ENCODE measurements around the gene DENND2D. TPM values are rescaled to one million over a fixed set of nuclear protein-coding genes. Genes with fewer than 3 reads are reported as not detected.

The DENND2D gene
- total RNA-seq, 8 experiments from 2014 or later = 0.36 to 23.4 (median 1.4) TPM

DNA sequence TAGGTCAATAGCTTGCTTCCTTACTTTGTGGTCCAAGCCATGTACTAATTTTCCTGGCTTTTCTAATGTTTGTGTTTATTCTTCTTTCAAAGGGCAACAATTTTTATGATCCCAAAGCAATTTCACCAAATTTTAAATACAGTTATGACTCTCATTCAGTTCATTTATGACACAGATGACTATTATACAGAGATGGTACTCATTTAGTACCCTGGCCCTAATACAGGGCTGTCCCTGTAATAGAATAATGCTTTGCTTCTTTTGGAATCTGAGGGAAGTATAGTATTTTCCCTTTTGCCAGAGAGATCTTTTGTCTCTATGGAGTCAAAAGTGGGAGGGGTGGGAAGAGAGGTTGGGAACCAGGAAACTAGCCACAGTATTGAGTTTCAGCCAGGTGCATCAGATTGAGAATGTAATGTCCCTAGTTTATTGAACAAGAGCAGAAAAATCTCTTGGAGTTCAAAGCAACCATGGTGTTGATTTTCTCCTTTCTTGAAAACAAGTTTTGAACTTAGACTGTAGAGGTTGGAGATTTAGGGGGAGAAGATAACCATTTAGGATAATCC lies 20.4 kb downstream of the DENND2D start:
- Histone ChIP-seq H3K4me1 (replicated peaks in 1 of 2) (no peaks in the 10 kb centered on the region), H3K4me3 (no peak overlapping the region), H3K27ac (no peak overlapping the region)
- ATAC-seq (replicated peaks in 6 of 8) = no peak
- in situ Hi-C loops (cut with MboI; ENCODE audit: low pct_unique_long_range_greater_than_20kb in 2 of 9, low sequenced_read_pairs in 9 of 9, unreplicated experiment in 9 of 9) = no loop called here

DNA sequence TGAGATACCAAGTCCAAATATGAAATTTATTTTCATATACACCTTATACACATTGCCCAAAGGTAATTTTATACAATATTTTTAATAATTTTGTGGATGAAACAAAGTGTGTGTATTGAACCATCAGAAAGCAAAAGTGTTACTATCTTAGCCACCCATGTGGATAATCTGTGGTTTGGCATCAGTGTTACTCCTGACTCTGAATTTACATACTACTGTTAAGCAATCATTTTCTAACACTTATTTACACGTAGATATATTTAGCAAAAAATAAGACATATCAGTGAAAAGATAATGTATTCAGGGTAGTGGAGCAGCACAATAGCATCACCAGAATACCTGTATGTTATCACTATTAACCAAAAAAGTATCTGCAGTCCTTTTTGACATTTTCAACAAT lies 23.8 kb downstream of the DENND2D start:
- Histone ChIP-seq H3K27ac (no peak overlapping the region), H3K4me3 (no peak overlapping the region), H3K4me1 (replicated peaks in 1 of 2) (no peaks in the 10 kb centered on the region)
- ATAC-seq (replicated peaks in 6 of 8) = peak in 2 of 8 experiments; percentile 38 to 39
- 30 to 100% (median 88%) methylated on average over 1 of the region's 1 CpG; no CpG with 5 or more reads in 1 of the 10 experiments for WGBS, 10 experiments
- in situ Hi-C loops (cut with MboI; ENCODE audit: low pct_unique_long_range_greater_than_20kb in 2 of 9, low sequenced_read_pairs in 9 of 9, unreplicated experiment in 9 of 9) = no loop called here

DNA sequence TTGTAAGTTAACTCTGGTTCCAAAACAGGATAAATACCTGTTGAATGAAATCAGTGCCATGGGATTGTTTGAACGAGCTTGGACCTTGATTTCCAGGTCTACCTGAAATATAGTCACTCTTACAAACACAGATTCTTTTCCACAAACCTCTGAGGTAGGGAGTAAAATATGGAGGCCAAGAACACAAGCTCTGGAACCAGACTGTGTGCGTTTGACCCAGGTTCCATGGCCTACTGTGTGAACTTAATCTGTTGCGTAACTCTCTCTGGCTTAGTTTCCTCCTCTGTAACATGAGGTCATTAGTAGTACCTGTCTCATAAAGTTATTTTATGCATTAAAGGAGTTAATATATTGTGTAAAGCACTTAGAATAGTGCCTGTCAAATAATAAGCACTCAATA lies 25.1 kb downstream of the DENND2D start:
- WGBS, 10 experiments = 60 to 100% (median 91%) methylated on average over 1 to 3 of the region's 3 CpGs
- Histone ChIP-seq H3K4me3 (no peak overlapping the region), H3K4me1 (replicated peaks in 1 of 2) (no peaks in the 10 kb centered on the region), H3K27ac (no peak overlapping the region)
- no peak for ATAC-seq (replicated peaks in 6 of 8)
- in situ Hi-C loops (cut with MboI; ENCODE audit: low pct_unique_long_range_greater_than_20kb in 2 of 9, low sequenced_read_pairs in 9 of 9, unreplicated experiment in 9 of 9) = no loop called here

DNA sequence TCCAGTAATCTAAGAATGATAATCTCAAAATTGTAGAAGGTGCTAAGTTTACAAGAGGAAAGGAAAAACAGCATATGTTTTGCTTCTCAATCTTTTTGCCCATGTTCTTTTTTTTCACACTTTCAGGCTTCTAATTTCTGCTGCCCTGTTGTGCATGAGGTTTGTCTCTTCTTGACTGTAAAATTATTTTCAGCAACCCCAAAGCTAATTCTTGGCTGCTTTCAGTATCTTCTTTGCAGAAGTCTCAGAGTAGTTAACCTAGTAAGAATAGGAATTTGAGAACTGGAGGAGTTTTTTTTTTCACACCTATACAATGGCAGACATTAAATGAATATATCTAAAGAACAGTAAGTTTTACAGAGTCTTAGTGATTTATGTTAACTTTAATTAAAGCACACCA lies 26.4 kb downstream of the DENND2D start:
- in situ Hi-C loops (cut with MboI; ENCODE audit: low pct_unique_long_range_greater_than_20kb in 2 of 9, low sequenced_read_pairs in 9 of 9, unreplicated experiment in 9 of 9) = no loop called here
- ATAC-seq (replicated peaks in 6 of 8) = no peak

DNA sequence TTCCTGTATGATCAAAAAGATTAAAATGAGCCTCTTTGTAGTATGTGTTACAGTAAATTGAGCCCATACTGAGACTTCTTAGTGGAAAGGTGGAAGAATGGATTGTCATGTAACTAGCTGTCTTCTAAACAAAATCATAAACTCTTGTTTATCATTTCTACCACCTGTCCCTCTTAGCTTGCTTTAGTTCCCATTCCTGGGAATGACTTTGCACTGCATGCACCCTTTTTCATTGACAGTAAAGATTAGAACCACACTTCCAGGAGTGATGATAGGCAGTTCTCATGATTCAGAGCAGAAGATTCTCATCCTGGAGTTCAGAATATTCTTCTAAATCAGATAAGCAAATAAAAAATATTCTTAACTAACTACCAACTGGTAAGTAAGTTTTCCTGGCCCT lies 28.0 kb downstream of the DENND2D start:
- H3K4me1 ChIP-seq (replicated peaks in 1 of 2) = no peaks in the 10 kb centered on the region
- no peak overlapping the region for H3K4me3 ChIP-seq
- no peak overlapping the region for H3K27ac ChIP-seq
- no peak for ATAC-seq (replicated peaks in 6 of 8)
- in situ Hi-C loops (cut with MboI; ENCODE audit: low pct_unique_long_range_greater_than_20kb in 2 of 9, low sequenced_read_pairs in 9 of 9, unreplicated experiment in 9 of 9) = no loop called here

More for the DNA sequence above, 26.4 kb downstream of the DENND2D start:
- H3K4me3 ChIP-seq = no peak overlapping the region
- no peaks in the 10 kb centered on the region for H3K4me1 ChIP-seq (replicated peaks in 1 of 2)
- no peak overlapping the region for H3K27ac ChIP-seq

DNA sequence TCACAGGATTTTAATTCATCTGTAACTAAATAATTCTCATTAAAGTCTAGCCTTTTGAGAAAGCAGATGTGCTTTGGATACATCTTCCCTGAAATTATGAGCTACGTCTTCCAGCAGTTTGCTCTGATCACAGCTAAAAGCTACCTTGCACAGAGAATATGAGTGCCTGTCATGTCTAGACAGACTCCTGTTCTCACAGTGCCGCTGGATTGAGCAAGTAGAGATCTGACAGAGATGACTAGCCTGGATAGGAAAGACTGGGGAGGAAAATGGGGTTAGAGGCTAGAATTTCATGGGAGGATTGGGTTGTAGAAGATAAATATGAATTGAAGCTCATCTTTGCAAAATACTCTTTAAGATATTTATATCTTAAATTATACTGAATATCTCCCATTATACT lies 36.3 kb downstream of the DENND2D start:
- peaks cover 2 to 18% of the 10 kb centered on the region in 2 donors for H3K4me1 ChIP-seq (replicated peaks in 1 of 2)
- in situ Hi-C loops (cut with MboI; ENCODE audit: low pct_unique_long_range_greater_than_20kb in 2 of 9, low sequenced_read_pairs in 9 of 9, unreplicated experiment in 9 of 9) = no loop called here
- 83 to 100% (median 97%) methylated on average over 1 to 2 of the region's 2 CpGs; no CpG with 5 or more reads in 2 of the 10 experiments for WGBS, 10 experiments
- H3K27ac ChIP-seq = no peak overlapping the region
- ATAC-seq (replicated peaks in 6 of 8) = no peak
- no peak overlapping the region for H3K4me3 ChIP-seq

DNA sequence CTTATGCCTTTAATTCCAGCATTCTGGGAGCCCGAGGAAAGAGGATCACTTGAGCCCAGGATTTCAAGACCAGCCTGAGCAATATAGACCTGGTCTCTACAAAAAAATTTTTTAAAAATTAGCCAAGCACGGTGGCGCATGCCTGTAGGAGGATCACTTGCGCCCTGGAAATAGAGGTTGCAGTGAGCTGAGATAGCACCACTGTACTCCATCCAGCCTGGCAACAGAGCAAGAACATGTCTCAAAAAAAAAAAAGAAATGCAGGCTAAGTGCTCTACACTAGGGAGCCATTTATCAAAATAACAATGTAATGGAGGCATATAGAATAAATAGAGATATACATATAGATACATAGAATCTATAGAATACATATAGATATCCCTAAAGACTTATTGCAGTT lies 37.1 kb downstream of the DENND2D start:
- WGBS, 10 experiments = 85 to 100% (median 95%) methylated on average over 1 to 4 of the region's 4 CpGs
- Histone ChIP-seq H3K4me1 (replicated peaks in 1 of 2) (peaks cover 2 to 18% of the 10 kb centered on the region in 2 donors), H3K4me3 (no peak overlapping the region), H3K27ac (no peak overlapping the region)
- peak in 1 of 8 experiments; percentile 8 for ATAC-seq (replicated peaks in 6 of 8)
- in situ Hi-C loops (cut with MboI; ENCODE audit: low pct_unique_long_range_greater_than_20kb in 2 of 9, low sequenced_read_pairs in 9 of 9, unreplicated experiment in 9 of 9) = no loop called here

DNA sequence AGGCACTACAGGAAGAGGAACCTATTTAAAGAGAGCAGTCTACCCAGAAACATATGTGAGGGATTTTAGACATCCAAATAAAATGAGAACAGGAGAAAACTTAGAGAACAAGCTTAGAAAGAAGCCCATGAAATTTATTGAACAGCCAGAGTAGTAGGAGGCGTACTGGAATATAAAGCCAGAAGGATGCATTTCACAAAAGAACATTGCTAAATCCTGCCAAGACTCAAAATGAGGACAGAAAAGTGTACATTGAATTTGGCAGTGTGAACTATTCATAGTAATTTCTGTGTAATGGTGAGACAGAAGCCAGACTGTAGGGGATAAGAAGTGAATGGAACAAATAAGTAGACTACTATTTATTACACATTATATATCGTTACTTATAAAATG lies 38.0 kb downstream of the DENND2D start:
- WGBS, 10 experiments = 86 to 100% (median 100%) methylated on average over 1 to 2 of the region's 2 CpGs; no CpG with 5 or more reads in 1 of the 10 experiments
- no peak overlapping the region for H3K27ac ChIP-seq
- in situ Hi-C loops (cut with MboI; ENCODE audit: low pct_unique_long_range_greater_than_20kb in 2 of 9, low sequenced_read_pairs in 9 of 9, unreplicated experiment in 9 of 9) = no loop called here
- H3K4me3 ChIP-seq = no peak overlapping the region
- ATAC-seq (replicated peaks in 6 of 8) = no peak
- H3K4me1 ChIP-seq (replicated peaks in 1 of 2) = peaks cover 2 to 18% of the 10 kb centered on the region in 2 donors

DNA sequence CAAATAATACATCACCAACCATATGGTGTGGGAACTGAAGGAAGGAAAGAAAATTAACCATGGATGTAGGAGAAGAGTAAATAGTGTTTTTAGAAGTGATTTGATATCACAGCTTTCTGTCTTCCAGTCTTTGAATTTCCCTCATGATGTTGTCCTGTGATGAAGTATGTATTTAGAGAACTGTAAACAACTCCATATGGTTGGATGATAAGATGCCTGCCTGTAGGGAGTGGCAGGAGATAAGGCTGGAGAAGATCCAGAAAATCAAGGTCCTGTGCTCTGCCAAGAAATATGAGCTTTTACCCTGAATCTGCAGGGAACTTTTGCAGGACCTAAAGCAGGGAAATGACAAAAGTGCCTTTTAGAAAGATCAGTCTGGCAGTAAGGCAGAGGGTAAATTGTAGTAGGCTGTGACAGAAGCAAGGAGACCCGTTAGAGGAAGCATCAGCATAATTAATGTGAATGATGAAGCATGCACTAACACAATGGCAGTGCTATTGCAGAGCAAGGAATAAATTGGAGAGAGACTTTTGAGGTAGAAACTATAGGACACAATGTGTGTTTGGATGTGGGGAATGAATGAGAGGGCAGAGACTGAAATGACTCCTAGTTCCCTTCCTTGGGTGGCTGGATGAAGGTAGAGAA lies 38.5 kb downstream of the DENND2D start:
- peak in 4 of 8 experiments; percentile 56 to 61 (median 60) for ATAC-seq (replicated peaks in 6 of 8)
- 0 to 60% (median 13%) methylated on average over 1 of the region's 1 CpG; no CpG with 5 or more reads in 2 of the 10 experiments for WGBS, 10 experiments
- in situ Hi-C loops (cut with MboI; ENCODE audit: low pct_unique_long_range_greater_than_20kb in 2 of 9, low sequenced_read_pairs in 9 of 9, unreplicated experiment in 9 of 9) = no loop called here
- Histone ChIP-seq H3K27ac (no peak overlapping the region), H3K4me1 (replicated peaks in 1 of 2) (peaks cover 2 to 18% of the 10 kb centered on the region in 2 donors), H3K4me3 (no peak overlapping the region)

DNA sequence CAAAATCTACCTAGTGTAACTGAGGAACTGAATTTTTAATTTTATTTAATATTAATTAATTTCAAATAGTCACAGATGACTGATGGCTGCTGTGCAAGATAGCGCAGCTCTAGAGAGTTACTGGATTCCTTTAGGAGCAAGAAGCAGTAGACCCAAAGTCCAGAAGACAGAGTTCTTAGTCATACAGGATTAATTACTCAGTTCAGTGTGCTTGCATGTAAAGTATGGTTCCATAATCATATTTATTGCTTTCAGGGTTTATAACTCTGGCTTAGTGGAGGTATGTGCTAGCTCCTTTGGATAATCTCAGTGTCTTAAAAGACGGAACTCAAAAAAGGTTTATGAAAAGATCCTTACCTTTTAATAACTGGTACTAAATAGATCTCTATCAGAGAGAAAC lies 43.0 kb downstream of the DENND2D start:
- Histone ChIP-seq H3K27ac (no peak overlapping the region), H3K4me3 (no peak overlapping the region), H3K4me1 (replicated peaks in 1 of 2) (peaks cover 2 to 7% of the 10 kb centered on the region in 2 donors)
- ATAC-seq (replicated peaks in 6 of 8) = no peak
- WGBS, 10 experiments = 90 to 100% (median 100%) methylated on average over 1 to 2 of the region's 2 CpGs; no CpG with 5 or more reads in 1 of the 10 experiments
- in situ Hi-C loops (cut with MboI; ENCODE audit: low pct_unique_long_range_greater_than_20kb in 2 of 9, low sequenced_read_pairs in 9 of 9, unreplicated experiment in 9 of 9) = no loop called here

DNA sequence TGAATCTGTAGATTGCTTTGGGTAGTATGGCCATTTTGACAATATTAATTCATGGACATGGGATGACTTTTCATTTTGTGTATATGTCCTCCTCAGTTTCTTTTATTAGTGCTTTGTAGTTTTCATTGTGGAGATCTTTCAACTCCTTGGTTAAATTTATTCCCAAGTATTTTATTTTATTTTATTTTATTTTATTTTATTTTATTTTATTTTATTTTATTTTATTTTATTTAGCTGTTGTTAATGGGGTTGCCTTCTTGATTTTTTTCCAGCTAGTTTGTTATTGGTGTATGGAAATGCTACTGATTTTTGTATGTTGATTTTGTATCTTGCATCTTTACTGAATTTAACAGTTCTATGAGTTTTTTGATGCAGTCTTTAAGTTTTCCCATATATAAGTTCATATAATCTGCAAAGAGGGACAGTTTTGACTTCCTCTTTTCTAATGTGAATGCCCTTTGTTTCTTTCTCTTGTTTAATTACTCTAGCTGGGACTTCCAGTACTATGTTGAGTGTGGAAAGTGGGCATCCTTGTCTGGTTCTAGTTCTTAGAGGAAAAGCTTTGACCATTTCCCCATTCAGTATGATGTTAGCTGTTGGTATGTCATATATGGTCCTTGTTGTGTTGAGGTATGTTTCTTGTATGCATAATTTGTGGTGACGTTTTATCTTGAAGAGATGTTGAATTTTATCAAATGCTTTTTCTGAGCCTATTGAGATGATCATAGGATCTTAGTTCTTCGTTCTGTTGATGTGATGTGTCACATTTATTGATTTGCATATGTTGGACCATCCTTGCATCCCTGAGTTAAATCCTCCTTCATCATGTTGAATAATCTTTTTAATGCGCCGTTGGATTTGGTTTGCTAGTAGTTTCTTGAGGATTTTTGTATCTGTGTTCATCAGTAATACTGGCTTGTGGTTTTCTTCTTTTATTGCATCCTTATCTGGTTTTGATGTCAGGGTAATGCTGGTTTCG lies 46.1 kb downstream of the DENND2D start:
- no peak for ATAC-seq (replicated peaks in 6 of 8)
- no peak overlapping the region for H3K27ac ChIP-seq
- in situ Hi-C loops (cut with MboI; ENCODE audit: low pct_unique_long_range_greater_than_20kb in 2 of 9, low sequenced_read_pairs in 9 of 9, unreplicated experiment in 9 of 9) = no loop called here
- 92 to 100% (median 98%) methylated on average over 1 to 5 of the region's 5 CpGs for WGBS, 10 experiments
- no peak overlapping the region for H3K4me3 ChIP-seq
- H3K4me1 ChIP-seq (replicated peaks in 1 of 2) = peaks cover 0 to 3% of the 10 kb centered on the region in 2 donors

DNA sequence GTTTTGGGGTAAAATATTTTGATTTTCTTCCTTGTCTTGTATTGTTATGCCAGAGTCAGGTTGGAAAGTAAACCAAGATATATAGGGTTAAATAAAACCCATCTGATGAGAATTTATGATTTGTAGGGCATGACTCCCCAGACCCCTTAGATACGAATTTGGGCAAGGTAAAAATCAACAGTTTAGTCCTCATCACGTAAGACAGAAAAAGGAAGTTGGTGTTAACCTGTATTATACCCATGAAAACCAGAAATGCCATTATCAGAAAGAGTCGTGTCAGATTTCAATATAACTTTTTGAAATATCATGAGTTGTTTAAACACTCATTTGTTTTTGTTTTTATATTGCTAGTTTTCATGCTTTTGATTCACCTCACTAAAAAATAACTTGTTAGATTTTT lies 48.6 kb downstream of the DENND2D start:
- in situ Hi-C loops (cut with MboI; ENCODE audit: low pct_unique_long_range_greater_than_20kb in 2 of 9, low sequenced_read_pairs in 9 of 9, unreplicated experiment in 9 of 9) = no loop called here
- ATAC-seq (replicated peaks in 6 of 8) = no peak
- 76 to 100% (median 88%) methylated on average over 1 to 3 of the region's 3 CpGs for WGBS, 10 experiments

DNA sequence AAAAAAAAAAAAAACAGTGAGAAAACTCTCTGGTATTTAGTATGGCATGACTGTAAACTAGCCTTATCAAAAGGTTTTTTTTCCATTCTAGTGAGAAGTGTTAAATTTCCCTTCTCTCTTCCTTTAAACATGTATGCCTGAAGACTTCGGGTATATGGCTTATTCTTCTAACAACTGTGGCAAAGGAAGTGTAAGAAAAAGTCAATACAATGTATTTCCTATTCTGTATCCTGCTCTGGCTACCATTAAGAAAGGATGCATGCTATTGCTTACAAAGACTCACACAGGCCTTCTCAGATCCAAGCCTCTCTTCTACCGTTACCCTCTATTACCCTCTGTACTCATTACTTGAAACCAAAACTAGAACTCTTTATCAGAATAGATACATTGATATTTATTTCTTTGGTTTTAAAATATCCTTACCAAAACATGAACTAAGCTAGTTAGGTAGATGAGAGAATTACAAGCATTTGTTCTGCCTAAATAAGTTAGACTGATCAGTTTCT lies 52.0 kb downstream of the DENND2D start:
- H3K4me3 ChIP-seq = no peak overlapping the region
- in situ Hi-C loops (cut with MboI; ENCODE audit: low pct_unique_long_range_greater_than_20kb in 2 of 9, low sequenced_read_pairs in 9 of 9, unreplicated experiment in 9 of 9) = no loop called here
- 57 to 100% (median 94%) methylated on average over 2 of the region's 2 CpGs; no CpG with 5 or more reads in 1 of the 10 experiments for WGBS, 10 experiments
- H3K27ac ChIP-seq = no peak overlapping the region
- peaks cover 0 to 3% of the 10 kb centered on the region in 2 donors for H3K4me1 ChIP-seq (replicated peaks in 1 of 2)
- ATAC-seq (replicated peaks in 6 of 8) = no peak

More for the DNA sequence above, 48.6 kb downstream of the DENND2D start:
- no peak overlapping the region for H3K27ac ChIP-seq
- peaks cover 0 to 3% of the 10 kb centered on the region in 2 donors for H3K4me1 ChIP-seq (replicated peaks in 1 of 2)
- no peak overlapping the region for H3K4me3 ChIP-seq

All from motor neuron (in vitro differentiated cells).